HepG2 (cell line): Measurements from ENCODE around the gene TMEM183A. TPM values are rescaled to one million over a fixed set of nuclear protein-coding genes. Genes with fewer than 3 reads are reported as not detected.

Experiments
- GFI1 ChIP-seq: sonication (generic); formaldehyde crosslinking; IDR thresholded peaks from 2 replicates; pipeline ENCODE4 v1.5.0; 2020; ENCODE audit warnings: missing genetic modification reagents, mild to moderate bottlenecking, borderline replicate concordance
- HDAC6 ChIP-seq: fragments of 200-600 bp; sonication (generic); IDR thresholded peaks from 2 replicates; pipeline ENCODE4 v1.7.0; 2017; ENCODE audit warnings: mild to moderate bottlenecking, antibody characterized with exemption, low read length, low read depth
- KLF6 ChIP-seq: IDR thresholded peaks from 2 replicates; pipeline ENCODE4 v1.8.0; 2016; ENCODE audit warnings: missing biosample characterization, missing genetic modification reagents
- MAFK ChIP-seq, 2 experiments: IDR thresholded peaks in 1 of 2; conservative IDR thresholded peaks in 1 of 2; 2 replicates each; pipeline ENCODE4 v1.6.1; 2011; ENCODE audit warnings: improper control_type of control experiment in 2 of 2, low read length in 2 of 2
- NRL ChIP-seq: sonication (generic); formaldehyde crosslinking; IDR thresholded peaks from 2 replicates; pipeline ENCODE4 v1.5.0; 2020; ENCODE audit warnings: missing genetic modification reagents, mild to moderate bottlenecking, moderate library complexity, borderline replicate concordance
- ZNF562 ChIP-seq: sonication (generic); formaldehyde crosslinking; IDR thresholded peaks from 2 replicates; pipeline ENCODE4 v1.8.0; 2022; ENCODE audit warnings: missing genetic modification reagents, borderline replicate concordance
- polyA plus RNA-seq, 8 experiments: library from polyadenylated mRNA; depleted of rRNA in 3 of 8; stranded (reverse) in 7 of 8; unstranded in 1 of 8; fragments of >200 nt; fragmentation: Illumina TruSeq in 4 of 8; extraction: Trizol in 4 of 8; gene quantifications; 2 replicates each; pipeline versions ENCODE4 v1.2.1 to v1.2.3, GENCODE V29; 2011 to 2016; ENCODE audit warnings: low read depth in 4 of 8, missing spikeins in 1 of 8, mixed read lengths in 1 of 8; ENCODE audit not compliant: insufficient read depth in 1 of 8
- total RNA-seq, 5 experiments: library from RNA; depleted of rRNA; stranded (reverse); fragments of >200 nt; fragmentation: Illumina TruSeq; extraction: Trizol; gene quantifications; 2 replicates each; pipeline ENCODE4 v1.2.3, GENCODE V29; 2016; ENCODE audit warnings: low read depth in 1 of 5
- TF ChIP-seq, protein P1 (sequence below): sonication (generic); formaldehyde crosslinking; IDR thresholded peaks from 2 replicates; pipeline ENCODE4 v1.4.0; 2020; ENCODE audit warnings: missing genetic modification reagents
- TF ChIP-seq, protein P2 (sequence below): sonication (generic); formaldehyde crosslinking; IDR thresholded peaks from 2 replicates; pipeline ENCODE4 v1.5.1; 2020; ENCODE audit warnings: mild to moderate bottlenecking, missing genetic modification reagents, moderate library complexity
- TF ChIP-seq, protein P3 (sequence below): sonication (generic); formaldehyde crosslinking; IDR thresholded peaks from 2 replicates; pipeline ENCODE4 v1.5.1; 2020; ENCODE audit warnings: missing genetic modification reagents, mild to moderate bottlenecking, borderline replicate concordance
- TF ChIP-seq, protein P4 (sequence below): IDR thresholded peaks from 2 replicates; pipeline ENCODE4 v1.6.1; 2018; ENCODE audit warnings: missing genetic modification reagents, mild to moderate bottlenecking, missing compliant biosample characterization
- TF ChIP-seq, protein P5 (sequence below): sonication (generic); formaldehyde crosslinking; IDR thresholded peaks from 2 replicates; pipeline ENCODE4 v1.4.0; 2020; ENCODE audit warnings: missing genetic modification reagents

TMEM183A gene
- total and polyA plus RNA-seq, 2 of the 13 experiments (the other 11 are each of a cell fraction or from before 2014, with no cell fraction given), result 59.7 to 82.0 TPM

DNA sequence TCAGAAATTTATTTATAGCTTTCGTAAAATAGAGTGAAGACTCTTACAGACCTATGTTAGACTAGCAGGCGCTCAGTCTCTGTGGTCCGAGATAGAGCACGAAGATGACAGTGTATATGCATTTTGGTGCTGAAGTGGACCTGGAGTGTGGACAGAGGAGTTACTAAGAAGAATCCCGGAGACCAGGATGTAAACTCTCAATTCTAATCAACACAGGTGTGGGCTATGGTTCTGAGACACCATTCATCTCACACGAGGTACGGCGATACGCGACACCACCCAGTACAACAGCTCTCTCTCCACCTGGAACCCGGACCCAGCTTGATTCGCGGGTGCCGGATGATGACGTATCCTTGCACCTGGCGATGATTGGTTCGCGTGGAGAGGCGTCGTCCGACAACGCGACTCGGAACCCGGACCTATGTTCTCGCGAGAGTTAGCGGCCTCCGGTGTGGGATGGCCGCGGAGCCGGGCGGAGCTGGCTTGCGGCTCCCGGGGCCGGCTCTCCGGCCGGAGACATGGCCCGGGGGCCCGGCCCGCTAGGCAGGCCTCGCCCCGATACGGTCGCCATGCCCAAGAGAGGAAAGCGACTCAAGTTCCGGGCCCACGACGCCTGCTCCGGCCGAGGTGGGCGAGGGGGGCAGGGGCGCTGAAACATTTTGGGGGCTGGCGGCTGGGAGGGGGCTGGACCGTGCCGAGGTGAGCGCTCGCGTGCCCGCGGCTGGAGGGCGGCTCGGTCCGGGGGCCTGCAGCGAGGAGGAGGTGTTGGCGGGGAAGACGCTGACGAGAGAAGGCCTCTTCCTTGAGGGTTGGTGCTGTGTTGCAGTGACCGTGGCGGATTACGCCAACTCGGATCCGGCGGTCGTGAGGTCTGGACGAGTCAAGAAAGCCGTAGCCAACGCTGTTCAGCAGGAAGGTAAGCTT, at the start of gene TMEM183A (continued):
- TF ChIP-seq, protein P1, sequence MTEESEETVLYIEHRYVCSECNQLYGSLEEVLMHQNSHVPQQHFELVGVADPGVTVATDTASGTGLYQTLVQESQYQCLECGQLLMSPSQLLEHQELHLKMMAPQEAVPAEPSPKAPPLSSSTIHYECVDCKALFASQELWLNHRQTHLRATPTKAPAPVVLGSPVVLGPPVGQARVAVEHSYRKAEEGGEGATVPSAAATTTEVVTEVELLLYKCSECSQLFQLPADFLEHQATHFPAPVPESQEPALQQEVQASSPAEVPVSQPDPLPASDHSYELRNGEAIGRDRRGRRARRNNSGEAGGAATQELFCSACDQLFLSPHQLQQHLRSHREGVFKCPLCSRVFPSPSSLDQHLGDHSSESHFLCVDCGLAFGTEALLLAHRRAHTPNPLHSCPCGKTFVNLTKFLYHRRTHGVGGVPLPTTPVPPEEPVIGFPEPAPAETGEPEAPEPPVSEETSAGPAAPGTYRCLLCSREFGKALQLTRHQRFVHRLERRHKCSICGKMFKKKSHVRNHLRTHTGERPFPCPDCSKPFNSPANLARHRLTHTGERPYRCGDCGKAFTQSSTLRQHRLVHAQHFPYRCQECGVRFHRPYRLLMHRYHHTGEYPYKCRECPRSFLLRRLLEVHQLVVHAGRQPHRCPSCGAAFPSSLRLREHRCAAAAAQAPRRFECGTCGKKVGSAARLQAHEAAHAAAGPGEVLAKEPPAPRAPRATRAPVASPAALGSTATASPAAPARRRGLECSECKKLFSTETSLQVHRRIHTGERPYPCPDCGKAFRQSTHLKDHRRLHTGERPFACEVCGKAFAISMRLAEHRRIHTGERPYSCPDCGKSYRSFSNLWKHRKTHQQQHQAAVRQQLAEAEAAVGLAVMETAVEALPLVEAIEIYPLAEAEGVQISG (CRISPR knock-in tag), result peak; percentile 69; the same call in 1 of the 2 replicates
- TF ChIP-seq HDAC6, result no peak
- TF ChIP-seq MAFK (conservative IDR thresholded peaks at IDR 0.05 in 1 of 2, IDR thresholded peaks at IDR 0.05 in 1 of 2; ENCODE audit: low read length in 2 of 2), result no peak
- peak; percentile 28; the same call in 1 of the 2 replicates for TF ChIP-seq GFI1
- TF ChIP-seq NRL (CRISPR knock-in tag), result no peak
- TF ChIP-seq, protein P2, sequence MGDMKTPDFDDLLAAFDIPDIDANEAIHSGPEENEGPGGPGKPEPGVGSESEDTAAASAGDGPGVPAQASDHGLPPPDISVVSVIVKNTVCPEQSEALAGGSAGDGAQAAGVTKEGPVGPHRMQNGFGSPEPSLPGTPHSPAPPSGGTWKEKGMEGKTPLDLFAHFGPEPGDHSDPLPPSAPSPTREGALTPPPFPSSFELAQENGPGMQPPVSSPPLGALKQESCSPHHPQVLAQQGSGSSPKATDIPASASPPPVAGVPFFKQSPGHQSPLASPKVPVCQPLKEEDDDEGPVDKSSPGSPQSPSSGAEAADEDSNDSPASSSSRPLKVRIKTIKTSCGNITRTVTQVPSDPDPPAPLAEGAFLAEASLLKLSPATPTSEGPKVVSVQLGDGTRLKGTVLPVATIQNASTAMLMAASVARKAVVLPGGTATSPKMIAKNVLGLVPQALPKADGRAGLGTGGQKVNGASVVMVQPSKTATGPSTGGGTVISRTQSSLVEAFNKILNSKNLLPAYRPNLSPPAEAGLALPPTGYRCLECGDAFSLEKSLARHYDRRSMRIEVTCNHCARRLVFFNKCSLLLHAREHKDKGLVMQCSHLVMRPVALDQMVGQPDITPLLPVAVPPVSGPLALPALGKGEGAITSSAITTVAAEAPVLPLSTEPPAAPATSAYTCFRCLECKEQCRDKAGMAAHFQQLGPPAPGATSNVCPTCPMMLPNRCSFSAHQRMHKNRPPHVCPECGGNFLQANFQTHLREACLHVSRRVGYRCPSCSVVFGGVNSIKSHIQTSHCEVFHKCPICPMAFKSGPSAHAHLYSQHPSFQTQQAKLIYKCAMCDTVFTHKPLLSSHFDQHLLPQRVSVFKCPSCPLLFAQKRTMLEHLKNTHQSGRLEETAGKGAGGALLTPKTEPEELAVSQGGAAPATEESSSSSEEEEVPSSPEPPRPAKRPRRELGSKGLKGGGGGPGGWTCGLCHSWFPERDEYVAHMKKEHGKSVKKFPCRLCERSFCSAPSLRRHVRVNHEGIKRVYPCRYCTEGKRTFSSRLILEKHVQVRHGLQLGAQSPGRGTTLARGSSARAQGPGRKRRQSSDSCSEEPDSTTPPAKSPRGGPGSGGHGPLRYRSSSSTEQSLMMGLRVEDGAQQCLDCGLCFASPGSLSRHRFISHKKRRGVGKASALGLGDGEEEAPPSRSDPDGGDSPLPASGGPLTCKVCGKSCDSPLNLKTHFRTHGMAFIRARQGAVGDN (CRISPR knock-in tag), result peak; percentile 87
- TF ChIP-seq, protein P3, sequence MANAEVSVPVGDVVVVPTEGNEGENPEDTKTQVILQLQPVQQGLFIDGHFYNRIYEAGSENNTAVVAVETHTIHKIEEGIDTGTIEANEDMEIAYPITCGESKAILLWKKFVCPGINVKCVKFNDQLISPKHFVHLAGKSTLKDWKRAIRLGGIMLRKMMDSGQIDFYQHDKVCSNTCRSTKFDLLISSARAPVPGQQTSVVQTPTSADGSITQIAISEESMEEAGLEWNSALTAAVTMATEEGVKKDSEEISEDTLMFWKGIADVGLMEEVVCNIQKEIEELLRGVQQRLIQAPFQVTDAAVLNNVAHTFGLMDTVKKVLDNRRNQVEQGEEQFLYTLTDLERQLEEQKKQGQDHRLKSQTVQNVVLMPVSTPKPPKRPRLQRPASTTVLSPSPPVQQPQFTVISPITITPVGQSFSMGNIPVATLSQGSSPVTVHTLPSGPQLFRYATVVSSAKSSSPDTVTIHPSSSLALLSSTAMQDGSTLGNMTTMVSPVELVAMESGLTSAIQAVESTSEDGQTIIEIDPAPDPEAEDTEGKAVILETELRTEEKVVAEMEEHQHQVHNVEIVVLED (CRISPR knock-in tag), result peak; percentile 49; the same call in 1 of the 2 replicates
- TF ChIP-seq ZNF562 (CRISPR knock-in tag), result no peak
- TF ChIP-seq KLF6 (CRISPR knock-in tag), result peak; percentile 87
- TF ChIP-seq, protein P4, sequence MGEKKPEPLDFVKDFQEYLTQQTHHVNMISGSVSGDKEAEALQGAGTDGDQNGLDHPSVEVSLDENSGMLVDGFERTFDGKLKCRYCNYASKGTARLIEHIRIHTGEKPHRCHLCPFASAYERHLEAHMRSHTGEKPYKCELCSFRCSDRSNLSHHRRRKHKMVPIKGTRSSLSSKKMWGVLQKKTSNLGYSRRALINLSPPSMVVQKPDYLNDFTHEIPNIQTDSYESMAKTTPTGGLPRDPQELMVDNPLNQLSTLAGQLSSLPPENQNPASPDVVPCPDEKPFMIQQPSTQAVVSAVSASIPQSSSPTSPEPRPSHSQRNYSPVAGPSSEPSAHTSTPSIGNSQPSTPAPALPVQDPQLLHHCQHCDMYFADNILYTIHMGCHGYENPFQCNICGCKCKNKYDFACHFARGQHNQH (CRISPR knock-in tag), result peak; percentile 49; the same call in 1 of the 2 replicates
- TF ChIP-seq, protein P5, sequence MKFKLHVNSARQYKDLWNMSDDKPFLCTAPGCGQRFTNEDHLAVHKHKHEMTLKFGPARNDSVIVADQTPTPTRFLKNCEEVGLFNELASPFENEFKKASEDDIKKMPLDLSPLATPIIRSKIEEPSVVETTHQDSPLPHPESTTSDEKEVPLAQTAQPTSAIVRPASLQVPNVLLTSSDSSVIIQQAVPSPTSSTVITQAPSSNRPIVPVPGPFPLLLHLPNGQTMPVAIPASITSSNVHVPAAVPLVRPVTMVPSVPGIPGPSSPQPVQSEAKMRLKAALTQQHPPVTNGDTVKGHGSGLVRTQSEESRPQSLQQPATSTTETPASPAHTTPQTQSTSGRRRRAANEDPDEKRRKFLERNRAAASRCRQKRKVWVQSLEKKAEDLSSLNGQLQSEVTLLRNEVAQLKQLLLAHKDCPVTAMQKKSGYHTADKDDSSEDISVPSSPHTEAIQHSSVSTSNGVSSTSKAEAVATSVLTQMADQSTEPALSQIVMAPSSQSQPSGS, result peak; percentile 51; the same call in 1 of the 2 replicates
